Colonic mucosa (tissue), 4 donors: ENCODE measurements around the gene HOTAIR. TPM values are rescaled to one million over a fixed set of nuclear protein-coding genes. Genes with fewer than 3 reads are reported as not detected.

Source experiments
- DNase-seq: peaks from one replicate; pipeline ENCODE4 v3.0.0-alpha.2; 2020
- H3K27ac ChIP-seq: fragments of 200-600 bp; one replicate; pipeline ENCODE4 v1.8.0; 2021
- H3K27me3 ChIP-seq: fragments of 200-600 bp; one replicate; pipeline ENCODE4 v1.8.0; 2021
- H3K36me3 ChIP-seq: fragments of 200-600 bp; one replicate; pipeline ENCODE4 v1.8.0; 2021
- H3K4me1 ChIP-seq: fragments of 200-600 bp; one replicate; pipeline ENCODE4 v1.8.0; 2021; ENCODE audit warnings: mild to moderate bottlenecking
- H3K4me3 ChIP-seq: fragments of 200-600 bp; one replicate; pipeline ENCODE4 v1.8.0; 2021
- H3K9ac ChIP-seq, 2 donors: one replicate each; pipeline ENCODE4 v1.7.0; 2013; ENCODE audit warnings: control low read depth in 2 of 2, low read depth in 2 of 2, low read length in 2 of 2
- H3K9me3 ChIP-seq: fragments of 200-600 bp; one replicate; pipeline ENCODE4 v1.8.0; 2021
- CTCF ChIP-seq: fragments of 200-600 bp; IDR thresholded peaks from one replicate; pipeline ENCODE4 v1.8.0; 2022; ENCODE audit warnings: antibody characterized with exemption, mild to moderate bottlenecking
- intact Hi-C: fragments of 100-400 bp; cut with DNase I; formaldehyde crosslinking; loops from one replicate; pipeline ENCODE4 v1.14.1; 2022
- total RNA-seq, 2 donors: library from RNA; stranded (reverse); fragmentation: NEBNext Ultra II Directional in 1 of 2; extraction: Animal tissue kit (Norgen Biotek cat#: 25700) in 1 of 2; gene quantifications; one replicate each; pipeline ENCODE4 v1.2.1, GENCODE V29; 2021
- donor health status: healthy.
- donor health status: DM: no; HTN: no; CAD: no.
- donor health status: DM: no; HTN: no; CAD: no.

Gene HOTAIR
- total RNA-seq, 2 donors from 2014 or later, result not detected

DNA sequence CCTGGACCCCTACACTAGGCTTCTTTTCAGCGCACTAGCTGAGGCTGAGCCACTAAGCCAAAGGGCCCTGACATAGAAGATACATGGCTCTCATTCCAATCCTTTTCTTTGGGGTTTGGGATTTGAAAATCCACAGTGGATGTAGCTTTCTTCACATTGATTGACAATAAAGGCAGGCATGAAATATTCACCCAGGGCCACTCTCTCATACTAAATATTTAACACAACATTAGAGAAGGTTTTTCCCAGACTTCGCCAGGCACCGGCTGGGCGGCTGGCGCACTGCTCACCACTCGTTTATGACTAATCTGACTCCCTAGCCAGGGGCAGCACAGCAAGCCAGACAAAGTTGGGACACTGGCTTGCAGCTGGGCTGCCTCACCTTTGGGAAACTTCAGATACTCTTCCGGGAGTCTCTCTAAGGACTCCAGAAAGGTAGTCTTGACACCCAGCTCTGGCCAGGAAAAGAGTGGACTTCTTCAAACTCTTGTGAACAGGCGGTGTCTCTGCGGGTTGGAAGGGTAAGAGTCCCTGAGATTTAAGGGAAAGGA lies 2.5 kb downstream of the HOTAIR start:
- Histone ChIP-seq H3K9me3 (no peaks in the 10 kb centered on the region), H3K36me3 (no peaks in the 10 kb centered on the region), H3K27me3 (peaks cover 99% of the 10 kb centered on the region), H3K9ac (no peak overlapping the region), H3K27ac (no peak overlapping the region), H3K4me3 (no peak overlapping the region), H3K4me1 (no peaks in the 10 kb centered on the region)
- DNase-seq, result no peak
- intact Hi-C loops, result no loop called here
- no peak for TF ChIP-seq CTCF

DNA sequence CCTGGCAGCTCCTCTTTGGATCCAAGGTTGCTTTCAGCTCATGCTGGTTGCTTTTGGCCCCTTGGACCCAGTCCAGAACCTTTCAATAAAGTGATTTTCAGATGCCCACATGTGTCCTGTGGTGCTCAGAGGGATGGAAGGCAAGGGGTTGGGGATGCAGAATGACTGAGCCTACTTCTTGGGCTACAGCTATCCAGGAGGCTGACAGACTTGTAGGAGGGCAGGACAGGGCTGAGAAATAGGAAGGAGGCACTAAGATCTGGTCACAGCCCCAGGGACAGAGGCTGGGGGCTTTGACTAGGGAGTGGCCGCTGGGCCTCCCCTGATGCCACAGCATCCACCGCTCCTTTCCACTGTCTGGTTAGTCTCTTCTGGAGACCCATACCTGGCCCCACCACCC lies 3.1 kb downstream of the HOTAIR start:
- no peak overlapping the region for H3K27ac ChIP-seq
- no peak overlapping the region for H3K4me3 ChIP-seq
- peaks cover 99% of the 10 kb centered on the region for H3K27me3 ChIP-seq
- no peaks in the 10 kb centered on the region for H3K9me3 ChIP-seq
- no peak overlapping the region for H3K9ac ChIP-seq
- TF ChIP-seq CTCF, result no peak
- DNase-seq, result no peak
- no peaks in the 10 kb centered on the region for H3K36me3 ChIP-seq
- no peaks in the 10 kb centered on the region for H3K4me1 ChIP-seq
- intact Hi-C loops, result no loop called here

GRCh38 chr12:53971129-53971528 lies 3.6 kb downstream of the HOTAIR start:
- Histone ChIP-seq H3K27ac (no peak overlapping the region), H3K27me3 (peaks cover 99% of the 10 kb centered on the region), H3K36me3 (no peaks in the 10 kb centered on the region), H3K9ac (no peak overlapping the region), H3K4me1 (no peaks in the 10 kb centered on the region), H3K4me3 (no peak overlapping the region), H3K9me3 (no peaks in the 10 kb centered on the region)
- no peak for DNase-seq
- intact Hi-C loops, result no loop called here
- no peak for TF ChIP-seq CTCF

DNA sequence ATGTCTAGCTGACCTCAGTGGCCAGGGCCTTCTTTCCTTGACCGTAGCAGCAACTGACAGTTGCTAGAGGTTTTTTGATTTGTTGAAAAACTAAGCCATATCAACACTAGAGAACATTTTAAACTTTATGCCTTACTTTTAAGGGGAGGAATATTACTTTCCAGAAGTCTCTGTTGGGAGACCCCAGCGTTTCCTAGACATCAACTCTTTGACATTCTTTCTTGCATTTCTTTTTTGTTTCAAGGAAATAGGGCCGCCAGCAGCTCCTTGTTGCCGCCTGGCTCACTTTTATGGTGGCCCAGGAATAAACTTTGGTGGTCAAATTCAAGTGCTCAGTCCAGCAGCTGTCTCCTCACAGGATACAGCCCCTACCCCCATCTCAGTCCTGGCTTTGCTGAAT lies 4.3 kb downstream of the HOTAIR start:
- no peak overlapping the region for H3K9ac ChIP-seq
- H3K27ac ChIP-seq, result no peak overlapping the region
- no peak for DNase-seq
- peaks cover 99% of the 10 kb centered on the region for H3K27me3 ChIP-seq
- no peak overlapping the region for H3K4me3 ChIP-seq
- no peak for TF ChIP-seq CTCF
- H3K9me3 ChIP-seq, result no peaks in the 10 kb centered on the region
- no peaks in the 10 kb centered on the region for H3K4me1 ChIP-seq
- intact Hi-C loops, result no loop called here
- no peaks in the 10 kb centered on the region for H3K36me3 ChIP-seq

DNA sequence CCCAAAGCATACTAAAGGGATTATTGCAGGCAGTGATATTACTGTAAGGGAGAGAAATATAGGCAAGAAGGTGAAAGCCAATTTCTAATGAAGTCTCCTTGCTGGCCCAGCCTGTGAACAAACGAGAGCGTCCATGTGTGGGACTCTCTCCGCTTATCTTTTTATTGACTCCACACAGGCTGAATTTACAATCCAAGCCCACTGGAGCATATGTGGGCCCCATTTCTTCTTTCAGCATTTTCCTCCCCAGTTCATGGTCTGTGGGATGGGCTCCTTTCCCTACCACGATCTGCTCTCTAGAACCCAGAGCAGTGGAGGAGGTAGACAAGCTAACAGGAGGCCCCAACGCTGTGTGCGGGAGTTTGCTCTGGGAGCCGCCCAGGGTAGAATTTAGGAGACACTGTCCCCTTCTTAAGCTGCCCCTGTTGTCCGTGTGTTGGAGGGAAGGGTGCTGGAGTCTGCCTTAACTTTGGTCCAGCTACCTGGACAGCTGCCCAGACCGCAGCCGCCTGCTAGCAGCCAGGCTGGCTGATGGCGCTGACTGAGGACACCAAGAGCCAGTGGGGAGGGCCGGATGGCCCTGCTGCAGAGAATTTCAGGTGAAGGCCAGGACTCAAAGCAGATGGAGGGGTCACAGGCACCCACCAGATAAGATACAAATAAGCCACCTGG lies 5.0 kb downstream of the HOTAIR start:
- no peak for TF ChIP-seq CTCF
- Histone ChIP-seq H3K9me3 (no peaks in the 10 kb centered on the region), H3K27me3 (peaks cover 99% of the 10 kb centered on the region), H3K9ac (no peak overlapping the region), H3K4me3 (no peak overlapping the region), H3K27ac (no peak overlapping the region), H3K36me3 (no peaks in the 10 kb centered on the region), H3K4me1 (no peaks in the 10 kb centered on the region)
- intact Hi-C loops, result no loop called here
- DNase-seq, result no peak
